GM19438 (cell line): ENCODE results near the gene CORO1C.

Source experiments
- ATAC-seq: cut with Tn5 transposase; IDR thresholded peaks from one replicate; pipeline ENCODE4 v1.9.1; 2021; ENCODE audit warnings: low read depth; ENCODE audit not compliant: unreplicated experiment

The CORO1C gene

DNA sequence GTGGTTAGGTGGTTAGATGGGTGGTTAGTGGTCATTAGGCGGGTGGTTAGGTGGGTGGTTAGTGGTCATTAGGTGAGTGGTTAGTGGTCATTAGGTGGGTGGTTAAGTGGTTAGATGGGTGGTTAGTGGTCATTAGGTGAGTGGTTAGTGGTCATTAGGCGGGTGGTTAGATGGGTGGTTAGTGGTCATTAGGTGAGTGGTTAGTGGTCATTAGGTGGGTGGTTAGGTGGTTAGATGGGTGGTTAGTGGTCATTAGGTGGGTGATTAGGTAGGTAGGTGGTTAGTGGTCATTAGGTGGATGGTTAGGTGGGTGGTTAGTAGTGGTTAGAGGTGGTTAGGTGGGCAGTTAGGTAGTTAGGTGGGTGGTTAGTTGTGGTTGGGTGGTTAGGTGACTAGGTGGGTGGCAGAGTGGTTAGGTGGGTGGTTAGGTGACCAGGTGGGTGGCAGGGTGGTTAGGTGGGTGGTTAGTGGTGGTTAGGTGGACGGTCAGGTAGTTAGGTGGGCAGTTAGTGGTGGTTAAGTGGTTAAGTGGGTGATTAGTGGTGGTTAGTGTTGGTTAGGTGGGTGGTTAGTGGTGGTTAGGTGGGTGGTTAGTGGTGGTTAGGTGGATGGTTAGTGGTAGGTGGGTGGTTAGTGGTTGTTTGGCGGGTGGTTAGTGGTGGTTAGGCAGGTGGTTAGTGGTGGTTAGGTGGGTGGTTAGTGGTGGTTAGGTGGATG is 125.5 kb downstream of the CORO1C start:
- ATAC-seq = no peak

DNA sequence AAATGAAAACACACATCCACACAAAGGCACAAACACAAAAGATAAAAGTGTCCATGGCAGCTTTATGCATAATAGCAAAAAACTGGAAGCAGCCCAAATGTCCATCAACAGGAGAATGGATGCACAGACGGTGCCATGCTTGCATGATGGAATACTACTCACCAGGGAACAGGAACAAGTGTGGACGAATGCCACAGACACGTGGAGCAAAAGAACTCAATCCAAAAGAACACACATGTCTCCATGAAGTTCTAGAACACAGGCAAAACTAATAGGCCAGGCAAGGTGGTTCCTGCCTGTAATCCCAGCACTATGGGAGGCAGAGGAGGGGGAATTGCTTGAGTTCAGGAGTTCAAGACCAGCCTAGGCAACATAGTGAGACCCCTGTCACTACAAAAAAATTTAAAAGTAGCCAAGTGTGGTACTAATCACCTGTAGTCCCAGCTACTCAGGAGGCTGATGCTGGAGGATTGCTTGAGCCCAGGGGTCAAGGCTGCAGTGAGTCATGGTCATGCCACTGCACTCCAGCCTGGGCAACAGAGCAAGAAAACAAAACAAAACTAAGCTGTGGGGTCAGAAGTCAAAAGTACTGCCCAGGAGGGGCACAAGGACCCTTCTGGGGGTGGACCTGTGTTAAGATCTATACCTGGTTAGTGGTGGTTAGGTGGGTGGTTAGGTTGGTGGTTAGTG is 126.2 kb downstream of the CORO1C start:
- no peak for ATAC-seq

DNA sequence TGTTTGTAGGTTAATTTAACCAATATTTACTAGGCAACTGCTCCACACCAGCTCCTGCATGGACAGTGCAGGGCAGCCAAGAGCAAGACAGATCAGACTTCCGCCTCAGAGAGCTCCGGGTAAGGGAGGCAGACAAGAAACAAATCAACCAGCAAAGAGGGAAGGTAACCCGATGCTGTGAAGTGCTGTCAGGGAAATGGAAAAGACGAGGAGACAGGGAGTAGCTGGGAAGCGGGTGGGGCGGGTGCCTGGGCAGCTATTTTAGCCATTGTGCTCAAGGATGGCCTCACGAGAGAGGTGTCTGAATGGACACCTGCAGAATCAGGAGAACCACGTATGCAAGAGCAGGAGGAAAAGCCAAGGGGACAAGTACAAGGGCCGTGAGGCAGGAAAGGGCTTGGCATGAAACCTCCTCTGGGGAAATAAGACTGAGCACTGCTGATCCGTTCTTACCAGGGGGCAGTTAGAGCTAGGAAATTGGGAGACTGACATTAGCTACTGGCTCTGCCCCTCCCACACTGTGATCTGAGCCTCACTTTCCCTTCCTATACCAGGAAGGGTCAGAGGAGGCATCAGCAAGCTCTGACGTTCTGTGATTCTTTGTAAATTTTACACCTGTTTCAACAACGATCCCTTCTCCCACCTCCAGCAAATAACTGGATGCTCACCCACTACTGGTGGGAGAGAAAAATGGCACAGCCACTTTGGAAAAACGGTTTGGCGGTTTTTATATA is 126.9 kb downstream of the CORO1C start:
- ATAC-seq = no peak

DNA sequence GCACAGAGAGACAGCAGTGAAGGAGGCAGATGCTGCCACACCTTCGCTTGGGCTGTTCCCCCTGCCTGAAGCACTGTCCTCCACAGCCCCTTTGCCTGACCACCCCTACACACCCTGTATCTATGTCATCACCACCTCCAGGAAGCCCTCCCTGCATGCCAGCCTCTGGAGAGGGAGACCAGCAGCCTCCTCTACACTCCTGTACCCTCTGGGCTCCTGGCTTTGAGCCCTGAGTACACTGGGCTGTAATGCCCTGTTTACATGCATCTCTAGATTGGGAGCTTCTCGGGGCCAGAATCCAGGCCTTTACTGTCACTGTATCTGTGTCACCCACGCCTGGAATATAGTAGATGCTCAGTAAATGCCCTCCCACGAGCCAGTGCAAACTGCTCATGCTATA is 127.6 kb downstream of the CORO1C start:
- no peak for ATAC-seq

DNA sequence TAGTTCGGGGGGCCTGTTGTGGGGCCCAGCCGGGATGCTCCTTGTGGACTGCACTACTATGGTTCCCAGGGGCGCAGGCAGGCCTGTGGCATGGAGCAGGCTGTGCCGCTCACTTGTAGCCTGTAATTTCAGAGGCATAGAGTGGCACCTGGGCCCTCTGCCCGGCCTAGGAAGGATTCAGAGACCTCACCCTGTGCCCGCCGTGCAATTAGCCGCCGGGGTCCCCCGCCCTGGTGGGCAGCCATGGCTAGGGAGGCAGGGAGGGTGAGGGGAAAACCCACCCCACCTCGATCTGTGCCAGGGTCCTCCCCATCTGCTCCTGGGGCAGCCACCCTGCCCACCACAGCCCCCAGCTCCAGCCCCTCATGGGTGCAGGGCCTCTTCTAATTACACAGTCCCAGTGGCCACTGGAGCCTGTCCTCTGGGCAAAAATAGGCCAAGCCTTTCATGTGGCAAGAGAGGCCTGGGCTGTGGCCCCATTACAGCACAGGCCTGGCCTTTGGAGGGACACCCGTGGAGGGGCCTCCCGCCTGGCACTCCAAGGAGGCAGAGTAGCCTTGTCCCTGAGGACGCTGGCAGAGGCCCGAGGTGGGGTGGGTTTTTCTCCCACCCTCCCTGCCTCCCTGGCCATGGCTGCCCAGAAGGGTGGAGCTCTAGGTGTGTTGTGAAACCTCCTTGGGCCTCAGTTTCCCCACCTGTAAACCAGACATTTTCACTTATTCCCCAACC is 128.2 kb downstream of the CORO1C start:
- ATAC-seq = no peak

DNA sequence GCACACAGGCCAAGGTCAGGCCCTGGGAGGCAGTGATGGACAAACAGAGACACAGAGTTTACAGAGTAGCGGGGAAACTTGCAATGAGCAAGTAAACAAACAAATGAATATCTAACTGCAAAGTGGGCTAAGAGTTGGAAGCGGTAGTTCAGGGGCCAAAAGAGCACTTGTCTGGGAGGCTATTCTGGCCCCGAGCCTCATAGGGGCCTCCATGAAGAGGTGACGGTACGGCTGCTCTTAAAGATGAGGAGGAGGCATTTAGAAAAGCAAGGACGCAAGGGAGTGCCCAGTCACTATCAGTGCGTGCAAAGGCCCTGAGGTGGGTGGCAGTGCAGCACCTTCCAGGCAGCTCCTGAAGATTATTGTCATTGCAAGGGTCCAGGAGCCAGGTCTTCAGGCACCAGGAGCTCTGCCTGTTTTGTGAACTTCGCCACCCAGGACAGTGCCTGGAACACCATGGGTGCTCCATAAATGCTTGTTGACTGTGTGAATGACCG is 129.1 kb downstream of the CORO1C start:
- ATAC-seq = no peak

DNA sequence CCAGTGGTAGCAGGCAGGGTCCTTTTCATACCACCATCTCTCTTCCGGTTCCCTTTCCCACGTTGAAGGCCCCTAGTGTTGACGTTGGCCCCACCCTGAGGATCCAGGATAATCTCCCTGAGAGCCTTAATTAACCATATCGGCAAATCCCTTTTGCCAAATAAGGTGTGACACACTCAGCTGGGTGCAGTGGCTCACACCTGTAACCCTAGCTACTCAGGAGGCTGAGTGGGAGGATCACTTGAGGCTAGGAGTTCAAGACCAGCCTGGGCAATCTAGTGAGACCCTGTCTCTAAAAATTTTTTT is 130.7 kb downstream of the CORO1C start:
- ATAC-seq = no peak

DNA sequence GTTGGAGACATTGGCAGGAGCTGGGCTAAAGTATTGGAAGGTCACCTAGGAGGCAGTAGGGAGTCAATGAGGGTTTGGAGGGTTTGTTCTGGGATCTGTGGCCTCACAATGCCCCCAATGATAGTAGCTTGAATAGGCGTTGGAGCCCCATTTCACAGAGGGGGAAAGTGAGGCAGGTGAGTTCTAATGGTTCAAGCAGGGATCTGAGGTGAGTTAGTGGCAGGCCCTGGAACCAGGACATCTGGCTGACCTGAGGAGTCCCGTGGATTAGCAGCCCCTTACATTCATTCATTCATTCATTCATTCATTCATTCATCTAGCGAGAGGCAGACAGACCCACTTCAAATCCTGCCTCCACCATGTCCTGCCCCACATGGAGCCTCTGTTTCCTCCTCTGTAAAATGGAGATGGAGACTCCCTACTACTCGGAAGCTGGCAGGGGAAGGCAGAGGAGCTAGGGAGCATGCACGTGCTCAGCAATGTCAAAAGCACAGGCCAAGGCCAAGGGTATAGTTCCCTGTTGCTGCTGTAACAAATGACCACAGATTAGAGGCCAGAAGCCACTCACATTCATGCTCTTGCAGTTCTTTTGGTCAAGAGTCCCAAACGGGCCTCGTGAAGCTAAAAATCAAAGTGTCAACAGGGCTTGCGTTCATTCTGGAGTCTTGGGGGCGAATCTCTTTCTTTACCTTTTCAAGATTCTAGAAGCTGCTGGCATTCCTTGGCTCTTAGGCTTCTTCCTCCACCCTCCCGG is 131.2 kb downstream of the CORO1C start:
- ATAC-seq = no peak

DNA sequence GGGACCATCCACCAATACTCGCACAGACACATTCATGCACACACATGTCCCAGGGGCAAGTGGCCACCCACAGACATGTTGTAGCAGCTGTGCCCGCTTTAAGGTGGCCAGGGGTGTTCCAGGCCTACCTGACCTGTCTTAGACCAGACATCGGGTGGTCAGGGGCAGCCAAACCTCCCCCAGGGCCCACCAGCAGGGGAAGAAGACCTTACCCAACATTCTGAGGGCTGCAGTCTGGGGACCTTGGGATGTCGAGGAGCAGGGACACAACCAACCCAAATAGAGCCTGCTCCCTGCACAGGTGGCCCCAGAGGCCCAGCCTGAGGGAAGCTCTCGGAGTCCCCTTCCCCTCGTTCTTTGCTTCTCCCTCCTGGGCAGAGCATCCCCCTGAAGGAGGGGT is 131.8 kb downstream of the CORO1C start:
- ATAC-seq = no peak

DNA sequence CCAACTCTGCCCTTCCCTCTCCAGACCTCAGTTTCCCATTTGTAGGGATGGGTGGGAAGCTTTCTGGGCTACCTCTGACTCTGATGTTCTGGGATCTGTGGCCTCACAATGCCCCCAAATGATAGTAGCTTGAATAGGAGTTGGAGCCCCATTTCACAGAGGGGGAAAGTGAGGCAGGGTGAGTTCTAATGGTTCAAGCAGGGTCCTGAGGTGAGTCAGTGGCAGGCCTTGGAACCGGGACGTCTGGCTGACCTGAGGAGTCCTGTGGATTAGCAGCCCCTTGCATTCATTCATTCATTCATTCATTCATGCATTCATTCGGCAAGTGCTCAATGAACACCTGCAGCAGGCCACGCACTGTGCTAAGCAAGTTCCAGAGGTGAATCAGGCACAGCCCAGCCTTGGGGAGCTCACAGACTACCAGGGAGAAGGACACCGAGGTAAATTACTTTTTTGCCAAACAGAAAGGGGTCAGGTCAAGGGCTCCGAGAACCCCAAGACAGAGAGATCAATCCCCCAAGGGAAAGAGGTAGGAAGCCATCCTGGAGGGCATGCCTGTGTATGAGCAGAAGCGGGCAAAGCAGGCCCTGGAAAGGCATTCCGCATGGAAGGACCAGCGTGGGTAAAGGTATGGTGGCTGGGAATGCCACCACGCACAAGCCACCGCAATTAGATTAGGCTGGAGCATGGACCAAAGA is 132.6 kb downstream of the CORO1C start:
- no peak for ATAC-seq

DNA sequence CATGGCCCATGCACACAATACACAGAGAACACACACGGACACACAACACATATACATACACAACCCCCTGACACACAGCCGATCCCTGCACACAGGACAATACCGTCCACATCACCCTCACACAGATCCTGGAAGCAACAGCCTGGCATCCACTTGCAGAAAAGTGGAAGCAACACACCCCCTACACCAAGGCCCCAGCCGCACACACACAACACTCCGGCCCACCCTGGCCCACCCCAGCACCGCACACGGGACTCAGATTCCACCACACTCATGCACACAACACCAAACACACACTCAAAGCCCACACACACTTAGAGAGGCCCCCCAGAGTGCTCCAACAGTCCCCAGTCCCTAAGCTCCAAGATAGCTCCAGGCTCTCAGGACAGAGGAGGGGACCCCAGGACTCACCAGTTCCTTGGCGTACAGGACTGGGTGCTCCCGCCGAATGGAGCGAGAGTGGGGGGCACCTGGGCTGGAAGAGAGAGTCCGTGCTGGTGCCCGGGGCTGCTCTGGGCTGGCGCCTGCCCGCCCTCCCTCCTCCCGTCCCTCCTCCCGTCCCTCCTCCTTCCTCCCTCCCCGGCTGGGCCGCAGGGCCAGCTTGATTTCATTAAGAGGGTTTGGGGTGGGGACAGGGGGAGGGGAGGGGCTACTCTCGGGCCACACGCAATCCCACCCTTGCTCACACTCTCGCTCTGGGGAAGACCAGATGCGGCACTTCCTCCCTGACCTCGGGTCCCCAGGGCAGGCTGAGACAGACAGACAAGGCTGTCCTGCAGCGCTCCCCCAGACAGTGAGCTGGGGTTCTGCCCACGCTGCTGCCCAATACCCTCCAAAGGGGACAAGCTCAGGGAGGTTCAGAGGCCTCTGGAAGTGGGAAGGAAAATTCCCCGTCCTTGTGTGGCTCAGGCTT is 133.5 kb downstream of the CORO1C start, which contains the start of gene TMEM119:
Gene TMEM119 (minus strand): TSS at position 526 of the 913 bp plus-strand sequence. CDS start 5,701 bp downstream, outside the sequence.
- ATAC-seq = no peak

DNA sequence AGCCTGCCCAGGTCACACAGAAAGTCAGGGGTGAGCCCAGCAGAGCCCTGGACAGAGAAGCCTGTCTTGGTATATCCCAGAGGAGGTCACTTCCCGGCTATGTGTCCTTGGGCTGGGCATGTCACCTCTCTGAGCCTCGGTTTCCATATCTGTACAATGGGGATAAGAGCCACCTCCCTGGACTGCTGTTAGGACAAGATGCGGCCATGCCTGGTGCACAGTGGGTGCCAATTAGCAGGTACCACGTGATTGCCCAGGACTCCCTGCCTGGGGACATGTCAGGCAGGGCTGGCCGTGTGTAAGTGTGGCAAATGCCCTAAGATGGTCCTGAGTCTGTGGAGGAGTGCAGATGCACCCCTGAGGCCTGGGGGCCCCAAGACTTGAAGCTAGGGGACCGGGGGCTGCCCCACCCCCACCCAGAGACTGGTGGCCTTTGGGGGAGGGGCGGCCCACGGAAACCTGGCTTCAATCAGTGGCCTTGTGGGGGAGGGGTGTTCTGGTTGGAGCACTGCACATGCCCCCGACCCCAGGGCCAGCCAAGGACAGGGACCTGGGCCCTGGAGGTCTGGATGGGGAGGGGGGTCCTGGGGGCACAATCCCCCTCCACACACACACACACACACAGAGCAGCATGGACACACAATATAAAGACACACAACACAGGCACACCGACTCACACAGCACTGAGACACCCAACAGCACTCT is 134.3 kb downstream of the CORO1C start:
- no peak for ATAC-seq

DNA sequence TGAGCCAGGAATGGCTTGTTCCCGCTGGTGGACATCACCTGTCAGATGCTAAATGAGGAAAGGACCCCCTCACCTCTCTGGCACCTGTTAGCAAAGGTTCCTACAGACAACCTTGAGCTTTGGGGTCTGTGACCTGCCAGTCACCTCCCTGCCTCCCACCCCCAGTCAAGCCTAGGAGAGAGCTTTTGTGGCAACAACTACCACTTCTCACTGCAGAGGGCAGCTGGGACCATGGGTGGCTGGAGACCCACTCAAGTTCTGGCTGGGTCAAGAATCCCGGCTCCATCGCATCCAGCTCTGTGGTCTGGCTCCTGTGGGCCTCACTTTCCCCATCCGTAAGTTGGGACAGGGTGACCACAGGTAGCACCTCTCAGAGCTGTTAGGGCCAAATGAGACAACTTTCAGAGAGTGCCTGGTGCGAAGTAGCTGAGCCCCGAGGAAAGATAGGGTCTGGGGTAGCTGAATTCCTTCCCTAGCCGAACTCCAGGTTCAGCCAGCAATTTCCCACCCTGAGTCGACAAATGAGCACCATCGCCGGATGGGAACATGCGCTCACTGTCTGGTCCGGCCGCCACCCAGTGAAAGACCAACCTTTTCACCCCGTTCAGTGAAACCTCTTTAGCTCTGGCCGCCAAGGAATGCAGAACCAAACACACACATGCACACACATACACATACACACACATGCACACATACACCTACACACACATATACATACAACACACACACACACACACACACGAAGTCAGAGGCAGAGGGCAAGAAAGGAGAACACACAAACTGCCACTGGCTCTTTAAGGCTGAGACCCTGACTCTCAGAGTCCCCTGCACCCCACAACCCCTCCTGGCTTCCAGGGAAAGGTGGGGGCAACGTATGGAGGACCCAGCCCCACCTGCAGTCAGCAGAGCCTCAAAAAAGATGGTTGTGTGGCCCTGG is 135.3 kb downstream of the CORO1C start:
- no peak for ATAC-seq
